Keratinocyte (primary cell): Measurements from ENCODE around the gene PRRC2C. TPM values are rescaled to one million over a fixed set of nuclear protein-coding genes. Genes with fewer than 3 reads are reported as not detected.

Source experiments
- DNase-seq: peaks from one replicate; pipeline ENCODE4 v3.0.0-alpha.2; 2011; ENCODE audit warnings: low read depth, missing footprints, low spot score
- FAIRE-seq: peaks from 2 replicates; lab custom pipeline; 2011; peaks lifted over from hg19 to GRCh38; lab: Jason Lieb, UNC
- H2AFZ ChIP-seq: 2 replicates; pipeline ENCODE4 v1.6.0; 2012; ENCODE audit warnings: low read length, control low read depth, inconsistent platforms; ENCODE audit not compliant: control insufficient read depth
- H3K27ac ChIP-seq: 2 replicates; pipeline ENCODE4 v1.5.1; 2011; ENCODE audit warnings: low read length; ENCODE audit not compliant: control insufficient read depth, insufficient read depth
- H3K27me3 ChIP-seq: 3 replicates; pipeline ENCODE4 v1.6.0; 2011; ENCODE audit warnings: low read length; ENCODE audit not compliant: control insufficient read depth, insufficient read depth; ENCODE audit errors: extremely low read depth
- H3K36me3 ChIP-seq, 2 experiments: 2 replicates in 1 of 2; 3 replicates in 1 of 2; pipeline ENCODE4 v1.5.1; 2011; ENCODE audit warnings: low read length in 2 of 2, mild to moderate bottlenecking in 1 of 2; ENCODE audit not compliant: control insufficient read depth in 2 of 2, insufficient read depth in 2 of 2; ENCODE audit errors: extremely low read depth in 1 of 2
- H3K4me1 ChIP-seq: 3 replicates; pipeline ENCODE4 v1.5.1; 2011; ENCODE audit warnings: low read length; ENCODE audit not compliant: control insufficient read depth, insufficient read depth; ENCODE audit errors: extremely low read depth
- H3K4me2 ChIP-seq: 3 replicates; pipeline ENCODE4 v1.6.0; 2011; ENCODE audit warnings: low read depth, low read length; ENCODE audit not compliant: control insufficient read depth, insufficient read depth; ENCODE audit errors: extremely low read depth
- H3K4me3 ChIP-seq, 3 experiments: fragments of 200-600 bp in 1 of 3; sonication (generic) in 1 of 3; 2 replicates in 2 of 3; 3 replicates in 1 of 3; pipeline ENCODE4 v1.5.1; 2011 to 2016; ENCODE audit warnings: low read length in 3 of 3, mild to moderate bottlenecking in 3 of 3, control low read depth in 2 of 3, inconsistent platforms in 1 of 3, low read depth in 1 of 3, mixed read lengths in 1 of 3, mixed run types in 1 of 3, moderate library complexity in 1 of 3; ENCODE audit not compliant: control insufficient read depth in 2 of 3, insufficient read depth in 2 of 3; ENCODE audit errors: extremely low read depth in 1 of 3
- H3K79me2 ChIP-seq: 2 replicates; pipeline ENCODE4 v1.6.0; 2012; ENCODE audit warnings: low read length; ENCODE audit not compliant: control insufficient read depth, insufficient read depth
- H3K9ac ChIP-seq: 3 replicates; pipeline ENCODE4 v1.6.0; 2011; ENCODE audit warnings: low read length; ENCODE audit not compliant: control insufficient read depth, insufficient read depth; ENCODE audit errors: extremely low read depth
- H3K9me1 ChIP-seq: 3 replicates; pipeline ENCODE4 v1.6.0; 2011; ENCODE audit warnings: low read length; ENCODE audit not compliant: control insufficient read depth, insufficient read depth; ENCODE audit errors: extremely low read depth
- H3K9me3 ChIP-seq: 2 replicates; pipeline ENCODE4 v1.5.1; 2012; ENCODE audit warnings: low read depth, low read length; ENCODE audit not compliant: control insufficient read depth
- H4K20me1 ChIP-seq: 3 replicates; pipeline ENCODE4 v1.6.0; 2011; ENCODE audit warnings: low read length; ENCODE audit not compliant: control insufficient read depth, insufficient read depth; ENCODE audit errors: extremely low read depth
- CTCF ChIP-seq, 3 experiments: IDR thresholded peaks in 1 of 3; conservative IDR thresholded peaks in 1 of 3; optimal IDR thresholded peaks in 1 of 3; 2 replicates in 2 of 3; 3 replicates in 1 of 3; pipeline versions ENCODE3 to v1.5.1; 2011; ENCODE audit warnings: low read length in 3 of 3, mild to moderate bottlenecking in 3 of 3, moderate library complexity in 2 of 3, control low read depth in 1 of 3, inconsistent platforms in 1 of 3; ENCODE audit not compliant: insufficient read depth in 2 of 3; ENCODE audit errors: extremely low read depth in 1 of 3
- EZH2 ChIP-seq: IDR thresholded peaks from one replicate; pipeline ENCODE4 v1.6.1; 2012; ENCODE audit warnings: inconsistent platforms, mild to moderate bottlenecking, low read length, moderate library complexity
- dilution Hi-C: fragments of 300-500 bp; cut with MboI; formaldehyde crosslinking; loops from one replicate; pipeline ENCODE4 v1.7.0; 2020; ENCODE audit warnings: low sequenced_read_pairs; ENCODE audit not compliant: extremely low pct_ligation_motif_present
- polyA plus RNA-seq, 5 experiments: library from polyadenylated mRNA; depleted of rRNA in 3 of 5; stranded (reverse) in 3 of 5; stranded (forward) in 1 of 5; unstranded in 1 of 5; fragments of >200 nt; gene quantifications; 1 replicate in 1 of 5; 2 replicates in 3 of 5; 3 replicates in 1 of 5; pipeline versions ENCODE4 v1.2.1 to v1.2.3, GENCODE V29; 2011 to 2012; ENCODE audit warnings: missing spikeins in 2 of 5, low read depth in 1 of 5, low replicate concordance in 1 of 5

The PRRC2C gene
- polyA plus RNA-seq, 1 donor (not counting 4 experiments of a cell fraction or from before 2014, with no cell fraction given) = 88.6 TPM

- H3K9ac ChIP-seq = no peak overlapping the region
- no peak overlapping the region for H3K27ac ChIP-seq
- DNase-seq = no peak
- H3K27me3 ChIP-seq = no peaks in the 10 kb centered on the region
- H3K36me3 ChIP-seq = peaks cover 28 to 31% of the 10 kb centered on the region in 2 experiments
- dilution Hi-C loops = no loop called here
- no peak overlapping the region for H3K4me3 ChIP-seq
- no peak overlapping the region for H2AFZ ChIP-seq
- no peaks in the 10 kb centered on the region for H3K79me2 ChIP-seq
- FAIRE-seq = no peak
- H3K9me1 ChIP-seq = no peaks in the 10 kb centered on the region
- no peak overlapping the region for H3K4me2 ChIP-seq
- TF ChIP-seq CTCF (optimal IDR thresholded peaks at IDR 0.05 in 1 of 3, IDR thresholded peaks at IDR 0.05 in 1 of 3, conservative IDR thresholded peaks at IDR 0.05 in 1 of 3; ENCODE audit: extremely low read depth in 1 of 3, insufficient read depth in 2 of 3, low read length in 3 of 3) (no peak), EZH2 (no peak)
- H4K20me1 ChIP-seq = no peaks in the 10 kb centered on the region
- H3K4me1 ChIP-seq = peaks cover 5% of the 10 kb centered on the region
- H3K9me3 ChIP-seq = no peaks in the 10 kb centered on the region
These were observed 97.3 kb downstream of the PRRC2C start for GRCh38 chr1:171582589-171582988.

GRCh38 chr1:171583591-171584201 lies 98.4 kb downstream of the PRRC2C start:
- FAIRE-seq (no peak), DNase-seq (no peak)
- Histone ChIP-seq H4K20me1 (no peaks in the 10 kb centered on the region), H3K27me3 (no peaks in the 10 kb centered on the region), H3K4me1 (peaks cover 5% of the 10 kb centered on the region), H3K36me3 (peaks cover 28 to 39% of the 10 kb centered on the region in 2 experiments), H3K9me1 (no peaks in the 10 kb centered on the region), H3K9ac (no peak overlapping the region), H3K9me3 (no peaks in the 10 kb centered on the region), H3K4me3 (no peak overlapping the region), H3K27ac (no peak overlapping the region), H2AFZ (no peak overlapping the region), H3K79me2 (no peaks in the 10 kb centered on the region), H3K4me2 (no peak overlapping the region)
- TF ChIP-seq CTCF (optimal IDR thresholded peaks at IDR 0.05 in 1 of 3, IDR thresholded peaks at IDR 0.05 in 1 of 3, conservative IDR thresholded peaks at IDR 0.05 in 1 of 3; ENCODE audit: extremely low read depth in 1 of 3, insufficient read depth in 2 of 3, low read length in 3 of 3) (no peak), EZH2 (no peak)
- dilution Hi-C loops = no loop called here
